Measurements from ENCODE around the gene PHOX2B.

The PHOX2B gene

DNA sequence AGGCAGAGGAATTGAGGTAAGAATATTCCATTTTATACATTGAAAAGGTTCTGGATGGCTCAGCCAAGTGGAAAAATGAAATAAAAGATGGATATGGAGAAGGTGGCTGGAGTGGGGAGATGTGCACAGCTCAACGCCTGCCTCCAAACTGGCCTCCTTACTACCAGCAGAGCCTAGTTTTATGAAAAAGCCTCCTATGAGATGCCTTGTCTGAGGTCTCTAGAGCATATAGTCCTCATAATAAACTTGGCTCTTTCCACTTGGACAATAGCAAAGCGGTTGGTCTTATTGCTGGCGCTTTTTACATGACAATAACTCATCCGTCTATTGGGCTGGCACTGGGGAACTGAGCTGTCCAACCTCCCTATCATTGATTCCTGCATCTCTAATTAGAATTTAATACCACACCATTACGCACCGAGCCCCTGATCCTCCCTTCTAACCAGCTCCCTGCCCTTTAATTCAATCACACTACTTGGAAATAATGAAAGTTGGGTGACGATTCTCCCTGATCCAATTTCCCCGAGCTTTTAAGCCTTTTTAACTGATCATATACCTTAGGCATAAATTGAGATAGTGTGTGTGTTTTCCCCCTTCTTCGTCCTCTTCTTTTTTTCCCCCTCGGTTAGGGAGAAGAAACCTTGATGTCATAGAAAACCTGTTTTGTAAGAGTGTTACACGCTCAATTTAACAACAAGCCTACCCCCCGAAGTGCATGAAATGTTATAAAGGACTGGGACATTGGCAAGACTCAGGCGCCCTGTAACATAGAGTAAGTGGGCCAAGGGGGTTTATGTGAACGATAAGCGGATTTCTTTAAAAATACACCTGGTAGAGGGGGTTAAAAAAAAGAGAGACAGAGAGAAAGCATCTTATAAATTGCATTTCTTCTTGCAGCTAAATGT lies at the start of gene PHOX2B:
Gene PHOX2B (minus strand): TSS at position 155 of the 905 bp plus-strand sequence. CDS start 115 bp downstream, at position 40.
- no peak for DNase-seq (ENCODE audit: low read depth in 2 of 3, low spot score in 2 of 3)

DNA sequence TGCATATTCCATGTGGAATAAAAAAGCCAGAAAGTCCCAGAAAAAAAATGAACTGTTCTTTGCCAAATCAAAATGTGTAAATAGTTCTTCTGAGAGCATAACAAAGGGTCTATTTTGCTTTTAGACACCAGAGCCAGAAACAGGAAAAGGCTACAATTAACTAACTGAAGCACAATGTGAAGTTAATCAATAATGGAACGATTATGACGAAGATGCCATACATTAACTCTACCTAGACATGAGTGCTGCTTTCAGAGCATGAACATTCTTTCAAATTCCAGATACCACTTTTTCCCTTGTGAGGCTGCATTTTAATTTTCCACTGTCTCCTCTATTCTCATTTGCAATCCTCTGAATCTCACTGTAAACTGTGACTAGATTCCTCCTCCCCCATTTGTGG lies 48.7 kb upstream of the PHOX2B start:
- DNase-seq (ENCODE audit: low read depth in 2 of 3, low spot score in 2 of 3), result no peak

- no peak for DNase-seq (ENCODE audit: low read depth in 2 of 3, low spot score in 2 of 3)
Observed at GRCh38 chr4:41796545-41797210, 48.2 kb upstream of the PHOX2B start.

GRCh38 chr4:41795796-41796385 lies 47.4 kb upstream of the PHOX2B start:
- DNase-seq (ENCODE audit: low read depth in 2 of 3, low spot score in 2 of 3), result no peak

DNA sequence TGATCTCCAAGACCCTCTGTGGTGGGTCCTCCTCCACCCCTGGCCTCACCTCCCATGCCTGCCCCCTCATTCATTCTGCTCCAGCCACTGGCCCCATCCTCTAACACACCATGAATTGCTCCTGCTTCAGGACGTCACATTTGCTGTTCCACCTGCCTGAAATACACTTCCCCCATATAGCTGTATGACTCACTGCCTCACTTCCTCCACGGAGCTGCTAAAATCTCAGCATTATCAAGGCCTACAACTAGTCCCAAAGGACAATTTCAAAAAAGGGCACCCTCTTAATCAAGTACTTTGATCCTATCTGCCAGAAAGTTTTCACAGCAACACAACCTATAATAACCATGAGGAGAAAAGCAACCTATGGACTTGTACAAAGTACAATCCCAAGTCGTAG lies 43.6 kb upstream of the PHOX2B start:
- DNase-seq (ENCODE audit: low read depth in 2 of 3, low spot score in 2 of 3), result no peak

DNA sequence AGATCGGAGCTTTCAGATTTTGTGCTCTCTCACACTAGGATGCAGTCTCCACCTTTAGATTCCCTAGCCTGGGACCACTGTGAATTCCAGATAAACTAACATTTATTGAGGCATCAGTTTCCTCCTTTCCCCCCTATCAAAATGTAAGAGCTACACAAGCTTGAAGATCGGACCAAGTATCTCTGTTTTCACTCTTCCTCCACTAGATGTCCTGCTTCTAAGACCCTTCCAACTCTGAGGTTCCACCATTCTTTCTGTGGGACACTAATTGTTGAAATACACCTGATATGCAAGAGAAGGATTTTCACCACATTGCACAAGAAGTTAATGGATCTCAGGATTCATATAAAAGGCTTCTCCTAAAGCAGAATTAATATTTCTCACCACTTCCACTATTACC lies 43.0 kb upstream of the PHOX2B start:
- DNase-seq (ENCODE audit: low read depth in 2 of 3, low spot score in 2 of 3), result no peak

- DNase-seq (ENCODE audit: low read depth in 2 of 3, low spot score in 2 of 3), result no peak
Observed at GRCh38 chr4:41787931-41788330, 39.4 kb upstream of the PHOX2B start.

- no peak for DNase-seq (ENCODE audit: low read depth in 2 of 3, low spot score in 2 of 3)
Observed at GRCh38 chr4:41785665-41786064, 37.1 kb upstream of the PHOX2B start.

GRCh38 chr4:41784191-41784979 lies 35.9 kb upstream of the PHOX2B start:
- DNase-seq (ENCODE audit: low read depth in 2 of 3, low spot score in 2 of 3), result no peak

DNA sequence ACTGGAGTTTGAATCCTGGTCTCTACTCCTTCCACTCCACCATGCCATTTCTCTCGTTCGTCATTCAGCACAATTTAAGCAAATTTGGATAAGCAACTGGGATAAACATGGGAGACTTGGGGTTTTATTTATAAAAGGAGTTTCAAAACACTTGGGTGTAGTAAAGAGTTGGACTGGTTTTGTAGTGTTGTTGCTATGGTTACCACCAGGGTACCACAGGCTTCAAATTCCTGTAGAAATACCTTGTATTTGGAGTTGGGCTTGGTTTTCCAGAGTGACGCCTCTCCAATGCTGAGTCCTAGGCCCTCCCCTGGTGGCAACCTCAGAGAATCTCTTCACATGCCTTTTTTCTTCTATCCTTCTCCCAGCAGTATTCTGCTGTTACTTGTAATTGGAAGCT lies 27.9 kb upstream of the PHOX2B start:
- no peak for DNase-seq (ENCODE audit: low read depth in 2 of 3, low spot score in 2 of 3)

GRCh38 chr4:41763729-41764128 lies 15.2 kb upstream of the PHOX2B start:
- no peak for DNase-seq (ENCODE audit: low read depth in 2 of 3, low spot score in 2 of 3)

GRCh38 chr4:41758884-41759283 lies 10.4 kb upstream of the PHOX2B start:
- DNase-seq (ENCODE audit: low read depth in 2 of 3, low spot score in 2 of 3), result no peak

- no peak for DNase-seq (ENCODE audit: low read depth in 2 of 3, low spot score in 2 of 3)
Observed at GRCh38 chr4:41757521-41758156, 9.1 kb upstream of the PHOX2B start.

DNA sequence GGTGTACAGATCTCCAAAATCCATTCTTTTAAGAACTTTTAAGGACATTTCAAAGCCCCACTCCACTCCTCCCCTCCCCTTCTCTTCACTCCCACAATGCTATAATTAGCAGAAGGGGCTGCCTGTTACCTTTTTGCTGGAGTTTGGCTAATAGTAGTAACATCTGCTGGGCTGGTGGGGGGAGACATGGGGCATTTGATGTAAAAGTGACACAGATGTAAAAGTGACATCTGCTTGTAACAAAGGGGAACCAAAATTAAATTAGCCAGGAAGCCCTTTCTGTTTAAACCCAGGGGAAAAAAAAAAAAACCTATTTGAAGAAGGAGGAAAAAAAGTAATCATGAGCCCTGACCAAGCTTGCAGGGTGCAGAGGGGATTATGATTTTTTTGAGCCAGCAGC lies 5.4 kb upstream of the PHOX2B start:
- no peak for DNase-seq (ENCODE audit: low read depth in 2 of 3, low spot score in 2 of 3)

- no peak for DNase-seq (ENCODE audit: low read depth in 2 of 3, low spot score in 2 of 3)
Observed at GRCh38 chr4:41752081-41752836, 3.7 kb upstream of the PHOX2B start.

- DNase-seq (ENCODE audit: low read depth in 2 of 3, low spot score in 2 of 3), result no peak
Observed at GRCh38 chr4:41751449-41752061, 3.0 kb upstream of the PHOX2B start.

DNA sequence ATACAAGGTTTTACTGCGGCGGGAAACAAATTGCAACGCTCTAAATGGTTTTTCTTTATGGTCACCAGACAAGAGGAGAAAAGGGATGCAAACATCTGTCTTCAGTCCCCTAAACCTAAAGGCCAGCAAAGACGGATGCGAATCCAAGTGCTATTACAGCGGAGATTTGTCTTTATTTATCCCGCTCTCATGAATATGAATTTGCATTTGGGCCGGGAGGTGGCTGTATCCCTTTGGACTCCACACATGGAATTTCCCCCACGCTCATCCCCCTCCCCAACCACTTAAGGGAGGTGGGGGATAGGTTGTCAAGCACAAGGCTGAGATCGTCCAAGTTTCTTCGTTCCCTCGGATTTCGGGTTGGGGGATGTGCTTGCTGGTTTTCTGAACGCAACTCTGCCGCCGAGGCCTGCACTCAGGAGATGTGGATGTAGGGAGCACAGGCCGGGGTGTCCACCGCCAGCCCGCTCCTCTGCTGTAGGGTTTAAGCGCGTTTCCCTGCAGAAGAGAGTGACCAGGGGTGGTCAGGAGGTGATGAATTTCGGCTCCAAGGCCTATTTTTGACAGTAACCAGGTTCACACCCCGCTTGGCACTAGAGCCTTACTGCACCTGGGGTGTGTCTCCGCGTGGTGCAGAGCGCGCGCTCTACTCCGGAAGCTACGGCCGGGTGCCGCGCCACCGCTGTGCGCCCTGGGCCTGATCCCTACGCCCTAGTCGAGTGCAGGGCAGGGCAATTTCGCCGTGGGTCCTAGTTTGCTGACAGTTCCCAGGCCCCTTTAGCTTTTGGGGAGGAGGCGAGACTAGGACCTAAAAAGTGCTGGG lies 2.3 kb upstream of the PHOX2B start:
- DNase-seq (ENCODE audit: low read depth in 2 of 3, low spot score in 2 of 3), result no peak

- no peak for DNase-seq (ENCODE audit: low read depth in 2 of 3, low spot score in 2 of 3)
Observed at GRCh38 chr4:41750121-41750625, 1.6 kb upstream of the PHOX2B start.

- DNase-seq (ENCODE audit: low read depth in 2 of 3, low spot score in 2 of 3), result no peak
Observed at GRCh38 chr4:41749631-41750039, 1.1 kb upstream of the PHOX2B start.
